Colon (tissue), 2 donors: ENCODE results near the gene TMEM35B.

ENCODE experiments used
- FAIRE-seq: peaks from 2 replicates; lab custom pipeline; 2012; peaks lifted over from hg19 to GRCh38; lab: Jason Lieb, UNC
- donor health status: control.
- donor health status: control.

TMEM35B gene

GRCh38 chr1:34984793-34985608 lies at the start of gene TMEM35B:
Gene TMEM35B, minus strand, starts transcription at chr1:34985347. Its CDS starts 42 bp downstream, at chr1:34985305.
- FAIRE-seq: no peak

GRCh38 chr1:35033346-35033745 lies 48.2 kb upstream of the TMEM35B start:
- FAIRE-seq: no peak

- no peak for FAIRE-seq
Measured at GRCh38 chr1:35032384-35032739, 47.2 kb upstream of the TMEM35B start.

GRCh38 chr1:35030756-35031446 lies 45.8 kb upstream of the TMEM35B start:
- FAIRE-seq: no peak

DNA sequence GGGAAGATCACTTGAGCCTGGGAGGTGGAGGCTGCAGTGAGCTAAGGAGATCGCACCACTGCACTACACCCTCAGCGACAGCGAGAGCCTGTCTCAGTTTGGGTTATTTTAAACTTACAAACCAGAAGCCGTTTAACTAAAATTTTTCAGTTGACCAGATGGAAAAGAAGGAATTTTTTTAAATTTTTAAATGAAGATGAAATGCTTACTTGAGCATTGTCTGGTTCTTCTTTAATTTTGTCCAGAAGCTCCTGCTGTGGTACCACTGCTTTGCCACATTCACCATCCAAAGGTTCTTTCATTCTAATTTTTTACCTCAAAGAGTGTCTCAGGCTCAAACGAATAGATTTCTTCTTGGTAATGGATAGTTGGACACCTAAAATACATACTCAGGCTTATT lies 45.2 kb upstream of the TMEM35B start:
- FAIRE-seq: no peak

DNA sequence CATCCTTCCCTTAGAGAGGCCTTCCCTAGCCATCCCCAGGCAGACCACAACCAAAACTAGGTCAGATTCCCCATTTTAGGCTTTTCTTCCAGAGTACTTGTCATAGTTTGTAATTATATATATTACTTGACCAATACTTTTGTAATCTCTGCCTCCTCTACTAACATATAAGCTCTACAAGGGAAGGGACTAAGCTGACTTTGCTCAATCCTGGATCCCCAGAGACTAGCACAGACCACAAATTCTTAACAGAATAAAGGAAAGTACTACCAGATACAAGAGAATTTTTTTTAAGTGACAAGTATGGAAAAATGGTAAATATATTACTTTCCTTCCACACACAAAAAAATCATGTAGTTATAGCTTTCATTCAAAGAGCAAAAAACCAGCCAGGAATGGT lies 44.6 kb upstream of the TMEM35B start:
- FAIRE-seq: no peak

DNA sequence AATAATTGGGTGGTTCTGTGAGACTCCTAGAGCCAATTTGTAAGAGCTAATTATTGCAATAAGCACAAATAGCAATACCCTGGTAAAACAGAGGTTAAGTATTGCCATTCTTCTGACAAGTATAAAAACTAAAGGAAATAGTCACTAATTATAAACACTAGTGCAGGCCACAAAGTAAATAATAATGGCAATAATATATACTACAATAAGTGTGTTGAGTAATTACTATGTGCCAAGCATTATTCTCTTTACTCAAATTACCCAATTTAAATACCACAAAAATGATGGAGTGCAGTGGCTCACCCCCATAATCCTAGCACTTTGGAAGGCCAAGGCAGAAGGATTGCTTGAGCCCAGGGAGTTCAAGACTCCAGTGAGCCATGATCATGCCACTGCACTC lies 31.3 kb upstream of the TMEM35B start:
- FAIRE-seq: no peak

- no peak for FAIRE-seq
Measured at GRCh38 chr1:35014486-35014885, 29.3 kb upstream of the TMEM35B start.

DNA sequence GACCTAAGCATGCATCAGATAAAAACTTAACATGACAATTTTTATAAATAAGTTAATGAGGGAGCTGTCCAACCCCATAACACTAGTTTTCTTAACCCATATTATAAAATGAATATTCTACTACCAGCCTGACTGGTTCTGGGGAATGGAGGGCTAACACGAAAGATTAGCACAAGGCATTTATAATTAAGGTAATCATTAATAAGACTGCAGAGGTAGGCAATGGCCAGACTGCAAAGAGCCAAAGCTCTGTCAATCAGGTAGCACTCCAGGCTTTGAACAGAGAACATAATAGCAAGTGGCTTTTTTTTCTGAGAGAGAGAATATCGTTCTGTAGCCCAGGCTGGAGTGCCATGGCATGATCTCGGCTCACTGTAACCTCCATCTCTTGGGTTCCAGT lies 20.6 kb upstream of the TMEM35B start:
- no peak for FAIRE-seq

GRCh38 chr1:35001743-35002142 lies 16.6 kb upstream of the TMEM35B start:
- FAIRE-seq: no peak

- FAIRE-seq: peak; percentile 53
Measured at GRCh38 chr1:34994878-34995277, 9.7 kb upstream of the TMEM35B start.

GRCh38 chr1:34988581-34988980 lies 3.4 kb upstream of the TMEM35B start:
- no peak for FAIRE-seq

- no peak for FAIRE-seq
Measured at GRCh38 chr1:34988147-34988546, 3.0 kb upstream of the TMEM35B start.

DNA sequence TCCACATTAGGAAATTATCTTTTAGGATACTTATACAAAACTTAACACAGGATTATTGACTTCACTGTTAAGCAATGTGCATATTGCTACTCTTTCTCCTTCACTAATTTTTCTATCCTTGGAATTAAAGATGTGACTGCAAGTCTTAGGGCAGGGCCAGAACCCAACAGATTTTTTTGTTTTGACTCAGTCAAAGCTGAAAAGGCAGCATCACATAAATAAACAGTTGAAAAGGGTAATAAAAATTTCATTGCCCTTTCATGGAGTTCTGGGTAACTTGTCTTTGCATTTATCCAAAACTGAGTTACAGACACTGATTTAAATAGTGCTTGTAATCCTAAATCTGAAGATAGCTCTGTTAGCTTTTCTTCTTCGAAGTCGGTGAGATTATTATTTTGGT lies 1.9 kb upstream of the TMEM35B start:
- FAIRE-seq: no peak

DNA sequence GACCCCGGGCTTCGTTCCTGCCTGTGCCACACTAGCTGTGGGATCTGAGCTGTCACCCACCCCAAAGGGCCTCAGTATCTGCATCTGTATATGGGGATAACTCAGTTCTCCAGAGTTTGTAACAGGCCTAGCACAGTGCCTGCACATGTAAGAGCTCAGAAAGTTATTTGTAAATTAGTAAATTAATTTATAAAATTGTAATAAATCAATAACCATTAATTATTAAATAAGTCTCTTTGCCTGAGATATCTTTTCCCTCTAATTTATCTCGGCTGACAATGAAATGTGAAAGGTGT lies 410 bp upstream of the TMEM35B start:
- peak; percentile 28 for FAIRE-seq

GRCh38 chr1:34984435-34984792 lies 733 bp downstream of the TMEM35B start:
- no peak for FAIRE-seq

- FAIRE-seq: no peak
Measured at GRCh38 chr1:34983700-34984355, 1.3 kb downstream of the TMEM35B start.

- no peak for FAIRE-seq
Measured at GRCh38 chr1:34982820-34983376, 2.2 kb downstream of the TMEM35B start.

DNA sequence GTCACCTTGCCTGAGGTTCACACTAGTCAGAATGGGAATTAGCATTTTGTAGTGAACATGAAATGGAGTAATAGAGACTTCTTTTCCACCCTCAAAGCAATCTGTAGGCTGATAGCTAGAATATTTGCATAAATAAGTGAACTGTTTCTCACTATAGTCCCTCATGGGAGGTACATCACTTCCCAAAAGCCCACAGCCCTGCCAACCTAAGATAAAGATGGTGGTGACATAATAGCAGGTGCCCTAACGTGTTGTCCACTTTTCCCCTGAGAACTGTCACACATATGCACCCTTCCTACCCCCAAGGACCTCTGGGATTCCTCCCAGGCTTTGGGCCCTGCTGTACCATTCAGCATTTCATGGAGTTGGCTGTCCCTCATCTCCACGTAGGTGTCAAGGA lies 4.4 kb downstream of the TMEM35B start:
- FAIRE-seq: no peak

DNA sequence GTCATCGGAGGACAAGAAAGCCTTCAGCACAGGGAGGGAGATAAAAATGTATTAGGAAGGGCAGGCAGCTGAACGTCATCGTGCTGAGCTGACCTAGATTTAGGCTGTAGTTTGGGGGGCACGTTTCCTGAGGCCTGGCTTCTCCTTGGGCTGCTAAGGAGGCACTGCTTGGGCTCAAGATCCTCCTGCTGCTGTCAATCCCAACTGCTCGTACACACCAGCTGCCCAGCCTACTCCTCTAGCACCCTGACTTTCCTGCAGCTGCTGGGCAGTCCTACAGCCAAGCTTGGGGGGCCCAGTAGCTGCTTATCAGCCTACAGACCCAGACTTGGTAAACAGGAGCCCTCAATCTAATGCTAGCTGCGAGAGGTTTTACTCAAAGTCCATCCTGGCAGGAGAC lies 6.2 kb downstream of the TMEM35B start:
- no peak for FAIRE-seq

GRCh38 chr1:34977858-34978257 lies 7.3 kb downstream of the TMEM35B start:
- no peak for FAIRE-seq

DNA sequence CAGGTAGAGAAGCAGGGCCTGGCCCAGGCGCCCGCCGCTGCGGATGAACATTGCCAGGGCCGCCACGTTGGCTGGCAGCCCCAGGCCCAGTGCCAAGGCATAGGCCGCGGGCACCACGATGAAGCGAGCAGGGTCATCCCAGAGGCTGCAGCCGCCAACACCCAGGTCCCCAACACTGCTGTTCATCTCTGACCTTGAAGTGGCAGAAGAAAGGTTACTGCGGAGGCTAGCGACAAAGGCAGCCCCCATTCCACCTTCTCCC lies 8.0 kb downstream of the TMEM35B start:
- FAIRE-seq: no peak

GRCh38 chr1:34976384-34977209 lies 8.6 kb downstream of the TMEM35B start:
- no peak for FAIRE-seq
